ENCODE results near the gene FBXL13.

FBXL13 gene

GRCh38 chr7:102890971-102891692 is 183.5 kb downstream of the FBXL13 start:
- no peak for DNase-seq

- DNase-seq: peak; percentile 33
Observed at GRCh38 chr7:102890292-102890970, 184.2 kb downstream of the FBXL13 start.

- no peak for DNase-seq
Observed at GRCh38 chr7:102889851-102890250, 184.7 kb downstream of the FBXL13 start.

GRCh38 chr7:102888561-102889233 is 185.9 kb downstream of the FBXL13 start:
- no peak for DNase-seq

GRCh38 chr7:102883098-102883860 is 191.3 kb downstream of the FBXL13 start:
- DNase-seq: no peak

- DNase-seq: no peak
Observed at GRCh38 chr7:102875700-102876295, 198.8 kb downstream of the FBXL13 start.

DNA sequence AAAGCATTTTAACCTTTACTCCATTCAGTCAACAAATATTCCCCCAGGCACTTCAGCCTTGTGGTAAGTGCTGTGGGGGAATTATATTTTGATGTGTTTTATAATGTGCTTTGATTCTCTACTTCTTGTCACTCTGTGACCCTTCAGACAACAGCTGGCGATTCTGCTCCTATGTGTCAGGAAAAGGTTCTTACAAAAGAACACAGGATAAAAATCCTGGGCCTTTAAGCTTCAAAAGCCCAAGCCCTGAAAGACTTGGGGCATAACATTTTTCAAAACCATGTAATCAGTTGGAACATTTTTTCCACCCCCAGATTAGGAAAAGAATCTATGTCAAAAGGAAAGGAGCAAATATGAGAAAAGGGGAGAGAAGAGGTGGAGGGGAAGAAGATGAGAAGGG is 199.6 kb downstream of the FBXL13 start:
- no peak for DNase-seq

- DNase-seq: no peak
Observed at GRCh38 chr7:102874166-102874829, 200.3 kb downstream of the FBXL13 start.

DNA sequence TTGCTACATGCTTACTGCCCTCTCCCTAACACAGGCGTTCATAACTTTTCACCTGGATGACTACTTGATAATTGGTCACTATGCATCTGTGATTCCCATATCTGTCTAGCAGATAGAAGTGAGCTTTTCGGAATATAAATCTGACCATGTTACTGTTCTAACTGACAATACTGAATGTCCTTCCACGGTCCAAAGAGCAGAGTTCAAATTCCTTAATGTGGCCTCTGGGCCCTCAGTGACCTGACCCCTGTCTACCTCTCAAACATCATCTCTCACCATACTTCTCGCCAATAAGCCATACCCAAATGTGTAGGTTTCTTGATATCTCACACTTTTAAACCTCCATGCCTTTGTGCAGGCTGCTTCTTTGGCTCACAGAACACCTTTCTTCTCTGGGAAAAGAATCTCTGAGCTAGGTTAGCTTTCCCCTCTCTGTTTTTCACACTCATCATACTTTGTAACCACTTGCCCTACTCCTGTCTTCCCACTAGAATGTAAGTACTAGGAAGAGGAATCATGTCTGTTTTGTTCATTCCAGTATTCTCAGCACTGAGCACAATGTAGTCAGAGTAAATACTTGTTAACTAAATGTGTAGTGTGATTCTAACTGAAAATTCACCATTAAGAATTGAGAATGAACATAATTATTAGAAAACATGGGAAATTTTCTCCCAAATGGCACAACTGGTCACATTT is 201.0 kb downstream of the FBXL13 start:
- DNase-seq: no peak

GRCh38 chr7:102872460-102872859 is 202.1 kb downstream of the FBXL13 start:
- no peak for DNase-seq

GRCh38 chr7:102869195-102869594 is 205.4 kb downstream of the FBXL13 start:
- no peak for DNase-seq

DNA sequence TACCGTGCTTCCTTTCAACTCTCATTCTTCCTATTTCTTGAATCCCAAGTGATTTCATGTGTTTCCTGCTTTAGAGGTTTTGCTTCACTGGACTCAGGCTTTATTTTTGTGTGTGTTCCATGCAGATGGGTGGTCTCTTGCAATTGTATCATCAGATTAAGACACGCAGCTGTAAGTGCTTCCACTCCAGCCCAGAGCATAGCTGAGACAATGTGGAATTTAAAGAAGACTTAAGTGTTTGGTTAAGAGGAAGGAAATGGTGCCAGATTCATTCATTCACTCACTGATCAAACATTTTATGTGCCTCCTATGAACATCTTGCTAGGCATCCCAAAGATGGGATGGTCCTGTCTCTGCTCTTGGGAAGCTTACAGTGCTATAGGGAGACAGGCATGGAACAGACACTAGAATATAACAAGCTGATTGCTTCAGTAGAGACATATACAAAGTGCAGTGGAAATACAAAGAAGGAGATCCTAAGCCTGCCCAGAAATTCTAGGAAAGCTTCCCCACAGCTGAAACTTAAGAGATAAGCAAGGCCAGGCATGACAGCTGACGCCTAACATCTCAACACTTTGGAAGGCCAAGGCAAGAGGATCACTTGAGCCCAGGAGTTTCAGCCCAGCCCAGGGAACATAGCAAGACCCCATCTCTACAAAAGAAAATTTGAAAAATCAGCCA is 207.9 kb downstream of the FBXL13 start:
- DNase-seq: no peak

DNA sequence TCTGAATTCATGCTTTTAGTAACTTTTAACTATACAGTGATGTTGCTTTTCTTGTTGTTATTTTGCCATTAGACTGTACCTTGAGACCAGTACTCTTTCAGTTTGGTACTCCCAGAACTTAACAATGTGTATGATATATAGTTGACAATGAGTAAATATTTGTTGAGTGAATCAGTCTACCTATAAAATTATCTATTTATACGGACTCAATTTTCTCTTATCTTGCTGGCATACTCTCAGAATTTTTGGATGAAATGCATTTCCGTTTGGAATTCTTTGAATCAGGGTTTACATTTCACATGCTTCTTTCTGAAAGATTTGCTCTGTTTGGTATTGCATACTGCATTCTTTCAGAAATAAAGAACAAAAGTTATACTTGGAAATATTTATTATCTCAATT is 209.6 kb downstream of the FBXL13 start:
- no peak for DNase-seq

GRCh38 chr7:102860351-102860811 is 214.2 kb downstream of the FBXL13 start:
- DNase-seq: peak; percentile 70

DNA sequence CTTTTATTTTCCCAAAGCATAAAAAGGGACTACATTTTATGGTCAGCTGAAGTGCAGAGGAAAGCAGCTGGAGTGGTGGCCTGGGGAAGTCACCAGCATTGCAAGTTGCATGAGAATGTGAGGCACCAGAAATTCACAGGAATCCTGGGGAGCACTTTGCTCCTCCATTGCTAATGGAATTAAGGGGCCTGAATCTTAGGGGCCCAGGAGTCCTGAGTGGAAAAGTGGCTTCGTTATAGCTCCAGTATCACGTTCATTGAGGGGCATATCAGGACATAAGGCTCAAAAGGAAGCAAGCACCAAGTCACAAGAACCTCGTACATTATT is 214.8 kb downstream of the FBXL13 start:
- no peak for DNase-seq

GRCh38 chr7:102859084-102859798 is 215.4 kb downstream of the FBXL13 start:
- no peak for DNase-seq

GRCh38 chr7:102856036-102856435 is 218.6 kb downstream of the FBXL13 start:
- DNase-seq: no peak

DNA sequence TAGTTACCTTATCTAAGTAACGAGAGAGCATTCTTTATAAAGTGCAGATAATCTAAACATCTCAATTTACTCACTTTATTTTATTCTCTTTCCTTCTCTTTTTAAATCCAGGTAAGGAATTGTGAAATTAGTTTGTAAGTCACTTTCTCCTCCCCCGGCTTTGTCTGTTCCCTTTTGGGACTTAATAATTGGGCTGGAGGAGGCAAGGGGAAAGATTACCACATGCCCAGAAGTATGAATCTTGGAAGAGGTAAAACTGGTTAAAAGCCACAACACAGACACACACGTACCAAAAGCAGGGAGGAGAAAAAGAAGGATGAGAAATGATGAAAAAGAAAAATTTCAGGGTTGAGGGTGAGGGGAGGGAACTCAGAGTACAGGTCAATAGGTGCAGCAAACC is 225.1 kb downstream of the FBXL13 start:
- DNase-seq: no peak

GRCh38 chr7:102849079-102849478 is 225.5 kb downstream of the FBXL13 start:
- DNase-seq: no peak

- DNase-seq: no peak
Observed at GRCh38 chr7:102845346-102845745, 229.2 kb downstream of the FBXL13 start.

All from left hindlimb (tissue), 1 donor.